OCI-LY3 (cell line): ENCODE results near the gene RBM10.

Experiments used
- CTCF ChIP-seq: fragments of 200-600, 300-600 bp; sonication (generic); IDR thresholded peaks from 2 replicates; pipeline ENCODE4 v1.5.1; 2014; ENCODE audit warnings: antibody characterized with exemption, low read length, low read depth
- EZH2phosphoT487 ChIP-seq: fragments of 200-600 bp; shearing (Covaris generic); IDR thresholded peaks from 2 replicates; pipeline ENCODE4 v1.6.1; 2018; ENCODE audit warnings: antibody characterized with exemption, mixed run types, low read depth

DNA sequence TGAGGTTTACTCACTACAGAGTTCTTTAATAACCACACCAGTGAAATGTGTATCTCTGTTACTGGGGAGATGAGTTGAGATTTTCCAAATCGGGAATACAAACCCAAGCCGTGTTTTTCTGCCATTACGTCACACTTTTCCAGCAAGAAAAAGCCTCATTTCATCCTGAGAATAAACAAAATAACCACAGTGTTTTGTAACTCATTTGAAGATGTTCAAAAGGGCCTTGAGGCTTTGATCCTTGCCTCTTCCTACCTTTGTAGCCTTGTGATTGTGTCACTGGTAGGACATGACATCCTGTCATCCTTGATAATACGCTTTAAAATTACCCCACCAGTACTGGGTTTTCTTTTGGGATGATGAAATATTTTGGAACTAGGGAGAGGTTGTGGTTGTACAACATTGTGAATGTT lies 90.7 kb downstream of the RBM10 start:
- no peak for TF ChIP-seq CTCF
- no peak for TF ChIP-seq EZH2phosphoT487
